ENCODE data around the gene NKG7. TPM values are rescaled to one million over a fixed set of nuclear protein-coding genes. Genes with fewer than 3 reads are reported as not detected.
A peak's percentile ranks its signal among the peaks of the same experiment; 100 is the strongest.

Gene NKG7
- total and polyA plus RNA-seq, 2 of the 13 experiments (the other 11 are each of a cell fraction or from before 2014, with no cell fraction given): 0.40 TPM; not detected in 1

DNA sequence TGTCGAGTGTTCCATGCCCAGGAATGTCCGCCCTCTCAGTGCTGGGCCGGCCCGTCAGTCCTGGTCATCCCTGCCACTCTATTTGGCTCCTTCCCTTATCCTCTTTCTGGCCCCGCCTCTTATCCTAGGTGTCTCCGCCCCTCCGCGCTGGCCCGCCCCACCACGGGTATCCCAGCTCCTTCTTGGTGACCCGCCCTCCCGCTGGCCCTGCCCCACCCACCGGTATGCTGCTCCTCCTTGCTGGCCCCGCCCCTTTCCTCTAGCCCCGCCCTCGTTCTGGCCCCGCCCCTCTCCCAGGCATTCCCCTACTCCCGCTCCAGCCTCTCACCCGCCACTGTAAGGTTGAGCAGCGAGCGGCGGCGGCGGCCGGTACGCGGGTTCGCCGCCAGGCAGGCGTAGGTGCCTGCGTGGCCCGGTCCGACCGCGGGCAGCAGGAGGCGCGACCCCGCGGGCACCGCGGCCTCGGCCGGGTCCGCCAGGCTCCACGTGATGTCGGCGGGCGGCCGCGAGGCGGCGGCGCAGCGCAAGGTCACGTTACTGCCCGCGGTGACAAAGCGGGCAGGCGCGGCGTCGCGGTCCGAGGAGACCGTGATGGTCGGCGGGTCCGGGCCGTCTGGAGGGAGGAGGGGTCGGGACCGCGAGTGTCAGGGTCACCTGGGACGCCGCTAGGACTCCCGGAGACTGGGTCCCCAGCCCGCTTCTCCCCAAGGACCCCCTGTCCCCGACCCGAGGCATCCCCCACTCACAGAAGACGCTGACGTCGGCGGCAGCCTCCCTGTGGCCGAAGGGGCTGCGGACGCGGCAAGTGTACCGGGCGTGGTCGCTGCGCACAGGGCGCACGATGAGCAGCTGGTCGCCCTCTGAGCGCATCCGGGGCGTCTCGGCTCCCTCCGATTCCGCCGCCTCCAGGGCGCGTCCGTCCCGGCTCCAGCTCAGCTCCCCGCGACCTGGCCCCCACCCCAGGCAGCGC, 32.5 kb downstream of the NKG7 start (continued):
- TF ChIP-seq ZNF572 (CRISPR knock-in tag; IDR thresholded peaks at IDR 0.05): no peak
- TF ChIP-seq MAX (IDR thresholded peaks at IDR 0.05): peak; percentile 87
- TF ChIP-seq, protein P1, sequence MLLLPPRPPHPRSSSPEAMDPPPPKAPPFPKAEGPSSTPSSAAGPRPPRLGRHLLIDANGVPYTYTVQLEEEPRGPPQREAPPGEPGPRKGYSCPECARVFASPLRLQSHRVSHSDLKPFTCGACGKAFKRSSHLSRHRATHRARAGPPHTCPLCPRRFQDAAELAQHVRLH (CRISPR knock-in tag; IDR thresholded peaks at IDR 0.05; ENCODE audit: borderline replicate concordance, low read depth): no peak
- TF ChIP-seq GABPA (IDR thresholded peaks at IDR 0.05; ENCODE audit: low read depth, low read length): no peak
- TF ChIP-seq GABPA (CRISPR knock-in tag; IDR thresholded peaks at IDR 0.05; ENCODE audit: low read depth): no peak
- TF ChIP-seq, protein P2, sequence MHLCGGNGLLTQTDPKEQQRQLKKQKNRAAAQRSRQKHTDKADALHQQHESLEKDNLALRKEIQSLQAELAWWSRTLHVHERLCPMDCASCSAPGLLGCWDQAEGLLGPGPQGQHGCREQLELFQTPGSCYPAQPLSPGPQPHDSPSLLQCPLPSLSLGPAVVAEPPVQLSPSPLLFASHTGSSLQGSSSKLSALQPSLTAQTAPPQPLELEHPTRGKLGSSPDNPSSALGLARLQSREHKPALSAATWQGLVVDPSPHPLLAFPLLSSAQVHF (CRISPR knock-in tag; IDR thresholded peaks at IDR 0.05): no peak
- TF ChIP-seq CBFB (CRISPR knock-in tag; IDR thresholded peaks at IDR 0.05): no peak
- TF ChIP-seq ZNF782 (CRISPR knock-in tag; IDR thresholded peaks at IDR 0.05; ENCODE audit: borderline replicate concordance): 0 out of 2 replicates have a peak, but pooled peaks have one; percentile 4
- peak; percentile 72; the same call in 1 of the 2 replicates for TF ChIP-seq ATF7-NPFF (CRISPR knock-in tag; IDR thresholded peaks at IDR 0.05; ENCODE audit: low read depth)
- TF ChIP-seq MED1 (CRISPR knock-in tag; IDR thresholded peaks at IDR 0.05): no peak
- TF ChIP-seq MAFF (IDR thresholded peaks at IDR 0.05; ENCODE audit: low read depth, low read length): no peak
- no peak for TF ChIP-seq LRRFIP1 (CRISPR knock-in tag; conservative IDR thresholded peaks at IDR 0.05)
- TF ChIP-seq, protein P3, sequence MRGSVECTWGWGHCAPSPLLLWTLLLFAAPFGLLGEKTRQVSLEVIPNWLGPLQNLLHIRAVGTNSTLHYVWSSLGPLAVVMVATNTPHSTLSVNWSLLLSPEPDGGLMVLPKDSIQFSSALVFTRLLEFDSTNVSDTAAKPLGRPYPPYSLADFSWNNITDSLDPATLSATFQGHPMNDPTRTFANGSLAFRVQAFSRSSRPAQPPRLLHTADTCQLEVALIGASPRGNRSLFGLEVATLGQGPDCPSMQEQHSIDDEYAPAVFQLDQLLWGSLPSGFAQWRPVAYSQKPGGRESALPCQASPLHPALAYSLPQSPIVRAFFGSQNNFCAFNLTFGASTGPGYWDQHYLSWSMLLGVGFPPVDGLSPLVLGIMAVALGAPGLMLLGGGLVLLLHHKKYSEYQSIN (CRISPR knock-in tag; IDR thresholded peaks at IDR 0.05; ENCODE audit: borderline replicate concordance): no peak
- TF ChIP-seq NFATC3 (CRISPR knock-in tag; IDR thresholded peaks at IDR 0.05): no peak
- peak; percentile 47; the same call in 1 of the 2 replicates for TF ChIP-seq NR2C2 (CRISPR knock-in tag; IDR thresholded peaks at IDR 0.05; ENCODE audit: borderline replicate concordance)
- TF ChIP-seq, protein P4, sequence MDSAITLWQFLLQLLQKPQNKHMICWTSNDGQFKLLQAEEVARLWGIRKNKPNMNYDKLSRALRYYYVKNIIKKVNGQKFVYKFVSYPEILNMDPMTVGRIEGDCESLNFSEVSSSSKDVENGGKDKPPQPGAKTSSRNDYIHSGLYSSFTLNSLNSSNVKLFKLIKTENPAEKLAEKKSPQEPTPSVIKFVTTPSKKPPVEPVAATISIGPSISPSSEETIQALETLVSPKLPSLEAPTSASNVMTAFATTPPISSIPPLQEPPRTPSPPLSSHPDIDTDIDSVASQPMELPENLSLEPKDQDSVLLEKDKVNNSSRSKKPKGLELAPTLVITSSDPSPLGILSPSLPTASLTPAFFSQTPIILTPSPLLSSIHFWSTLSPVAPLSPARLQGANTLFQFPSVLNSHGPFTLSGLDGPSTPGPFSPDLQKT (CRISPR knock-in tag; IDR thresholded peaks at IDR 0.05; ENCODE audit: borderline replicate concordance): no peak
- TF ChIP-seq ZNF121 (CRISPR knock-in tag; IDR thresholded peaks at IDR 0.05): no peak
- TF ChIP-seq JARID2 (CRISPR knock-in tag; IDR thresholded peaks at IDR 0.05; ENCODE audit: insufficient replicate concordance): no peak
- 0 out of 2 replicates have a peak, but pooled peaks have one; percentile 4 for TF ChIP-seq SP4 (CRISPR knock-in tag; IDR thresholded peaks at IDR 0.05)
- no peak for TF ChIP-seq RELA (CRISPR knock-in tag; IDR thresholded peaks at IDR 0.05)
- TF ChIP-seq ZNF589 (CRISPR knock-in tag; conservative IDR thresholded peaks at IDR 0.05): no peak
- TF ChIP-seq KMT2A (CRISPR knock-in tag; IDR thresholded peaks at IDR 0.05): no peak
- no peak for TF ChIP-seq FIP1L1 (IDR thresholded peaks at IDR 0.05; ENCODE audit: borderline replicate concordance, insufficient read depth, low read depth, low read length)

Measured in HepG2 (cell line).